Fibroblast of skin of left quadriceps (primary cell): ENCODE data around the gene APEH.

Source experiments
- DNase-seq, 2 experiments: peaks; one replicate each; pipeline ENCODE4 v3.0.0-alpha.2; 2013; ENCODE audit warnings: low read depth in 2 of 2

APEH gene

GRCh38 chr3:49713336-49714105, 39.4 kb downstream of the APEH start:
- DNase-seq: no peak

GRCh38 chr3:49714728-49715550, 40.8 kb downstream of the APEH start:
- DNase-seq: no peak

GRCh38 chr3:49715611-49716121, 41.5 kb downstream of the APEH start:
- DNase-seq: no peak

GRCh38 chr3:49716169-49716568, 42.0 kb downstream of the APEH start:
- DNase-seq: no peak

GRCh38 chr3:49716691-49717210, 42.6 kb downstream of the APEH start:
- no peak for DNase-seq

GRCh38 chr3:49717211-49717958, 43.2 kb downstream of the APEH start:
- DNase-seq: no peak

- DNase-seq: no peak
Measured at GRCh38 chr3:49717959-49718857, 44.1 kb downstream of the APEH start.

- DNase-seq: no peak
Measured at GRCh38 chr3:49718858-49719213, 44.7 kb downstream of the APEH start.

- peak; percentile 81 to 83 for DNase-seq
Measured at GRCh38 chr3:49719214-49719884, 45.2 kb downstream of the APEH start, which contains the start of gene AMIGO3. TSS of gene AMIGO3 (minus strand) at chr3:49719684. CDS start at chr3:49719465, 219 bp downstream.

GRCh38 chr3:49720855-49721595, 46.9 kb downstream of the APEH start:
- no peak for DNase-seq

- no peak for DNase-seq
Measured at GRCh38 chr3:49721596-49721895, 47.4 kb downstream of the APEH start.

GRCh38 chr3:49721896-49722781, 48.0 kb downstream of the APEH start:
- DNase-seq: no peak

GRCh38 chr3:49722896-49723295, 48.7 kb downstream of the APEH start:
- no peak for DNase-seq

- no peak for DNase-seq
Measured at GRCh38 chr3:49723296-49723627, 49.1 kb downstream of the APEH start.

- DNase-seq: peak; percentile 82 to 84
Measured at GRCh38 chr3:49723628-49724551, 49.7 kb downstream of the APEH start, which contains the start of gene GMPPB. TSS of gene GMPPB (minus strand) at chr3:49723951. CDS start at chr3:49723726, 225 bp downstream.

- no peak for DNase-seq
Measured at GRCh38 chr3:49724586-49724985, 50.4 kb downstream of the APEH start.

- DNase-seq: no peak
Measured at GRCh38 chr3:49725906-49726681, 51.9 kb downstream of the APEH start.
